AG10803 (cell line): ENCODE measurements around the gene PSMB3.

Experiments used
- DNase-seq: peaks from one replicate; pipeline ENCODE4 v3.0.0; 2010; ENCODE audit warnings: low read depth
- H3K4me3 ChIP-seq: 2 replicates; pipeline ENCODE4 v1.5.1; 2011; ENCODE audit warnings: mild to moderate bottlenecking, low read length, control low read depth
- CTCF ChIP-seq: conservative IDR thresholded peaks from 2 replicates; pipeline ENCODE4 v1.5.1; 2011; ENCODE audit warnings: mild to moderate bottlenecking, low read length, control low read depth, inconsistent platforms

Gene PSMB3

GRCh38 chr17:38753071-38753506, 548 bp downstream of the PSMB3 start:
- DNase-seq: no peak

GRCh38 chr17:38761612-38762011, 9.1 kb downstream of the PSMB3 start:
- peak; percentile 22 for DNase-seq
- TF ChIP-seq CTCF: peak; percentile 32
- no peak overlapping the region for H3K4me3 ChIP-seq

More at GRCh38 chr17:38753071-38753506, 548 bp downstream of the PSMB3 start:
- no peak for TF ChIP-seq CTCF
- peak overlapping the region; percentile 99 for H3K4me3 ChIP-seq

- H3K4me3 ChIP-seq: no peak overlapping the region
- no peak for TF ChIP-seq CTCF
- no peak for DNase-seq
Observed at GRCh38 chr17:38762231-38762630, 9.7 kb downstream of the PSMB3 start.

GRCh38 chr17:38766341-38766740, 13.8 kb downstream of the PSMB3 start:
- no peak overlapping the region for H3K4me3 ChIP-seq
- DNase-seq: no peak
- TF ChIP-seq CTCF: no peak

GRCh38 chr17:38768417-38768816, 15.9 kb downstream of the PSMB3 start:
- TF ChIP-seq CTCF: no peak
- DNase-seq: no peak
- H3K4me3 ChIP-seq: no peak overlapping the region

- TF ChIP-seq CTCF: no peak
- no peak overlapping the region for H3K4me3 ChIP-seq
- DNase-seq: no peak
Observed at GRCh38 chr17:38773258-38773657, 20.7 kb downstream of the PSMB3 start.

- no peak for DNase-seq
- TF ChIP-seq CTCF: no peak
- no peak overlapping the region for H3K4me3 ChIP-seq
Observed at GRCh38 chr17:38777641-38778250, 25.2 kb downstream of the PSMB3 start.
